HG03342 (cell line): Measurements from ENCODE around the gene CLIC5.

Experiments
- ATAC-seq: cut with Tn5 transposase; IDR thresholded peaks from one replicate; pipeline ENCODE4 v1.9.1; 2021; ENCODE audit warnings: mild to moderate bottlenecking, moderate library complexity; ENCODE audit not compliant: unreplicated experiment

The CLIC5 gene

GRCh38 chr6:46000905-46001304 lies 14.8 kb downstream of the CLIC5 start:
- ATAC-seq: no peak

GRCh38 chr6:45998524-45998923 lies 17.1 kb downstream of the CLIC5 start:
- ATAC-seq: no peak

- ATAC-seq: no peak
Measured at GRCh38 chr6:45997875-45998506, 17.7 kb downstream of the CLIC5 start.

- ATAC-seq: no peak
Measured at GRCh38 chr6:45991189-45991588, 24.5 kb downstream of the CLIC5 start.

GRCh38 chr6:45990162-45990561 lies 25.5 kb downstream of the CLIC5 start:
- ATAC-seq: no peak

- ATAC-seq: no peak
Measured at GRCh38 chr6:45988635-45989034, 27.0 kb downstream of the CLIC5 start.

GRCh38 chr6:45987856-45988255 lies 27.8 kb downstream of the CLIC5 start:
- no peak for ATAC-seq

- ATAC-seq: no peak
Measured at GRCh38 chr6:45986746-45987274, 28.9 kb downstream of the CLIC5 start.

GRCh38 chr6:45984788-45985425 lies 30.8 kb downstream of the CLIC5 start:
- ATAC-seq: no peak

- ATAC-seq: no peak
Measured at GRCh38 chr6:45984347-45984746, 31.3 kb downstream of the CLIC5 start.

GRCh38 chr6:45983062-45983461 lies 32.6 kb downstream of the CLIC5 start:
- ATAC-seq: no peak

- no peak for ATAC-seq
Measured at GRCh38 chr6:45982280-45983036, 33.2 kb downstream of the CLIC5 start.

GRCh38 chr6:45981046-45981445 lies 34.6 kb downstream of the CLIC5 start:
- ATAC-seq: no peak

- ATAC-seq: no peak
Measured at GRCh38 chr6:45979311-45979710, 36.3 kb downstream of the CLIC5 start.

- ATAC-seq: no peak
Measured at GRCh38 chr6:45974596-45974995, 41.1 kb downstream of the CLIC5 start.

- no peak for ATAC-seq
Measured at GRCh38 chr6:45972795-45973503, 42.7 kb downstream of the CLIC5 start.

- no peak for ATAC-seq
Measured at GRCh38 chr6:45971287-45971686, 44.4 kb downstream of the CLIC5 start.

- ATAC-seq: no peak
Measured at GRCh38 chr6:45970326-45970725, 45.3 kb downstream of the CLIC5 start.

- no peak for ATAC-seq
Measured at GRCh38 chr6:45969883-45970282, 45.8 kb downstream of the CLIC5 start.

GRCh38 chr6:45969026-45969425 lies 46.6 kb downstream of the CLIC5 start:
- ATAC-seq: no peak

- no peak for ATAC-seq
Measured at GRCh38 chr6:45967363-45967762, 48.3 kb downstream of the CLIC5 start.
